Smooth muscle cell (in vitro differentiated cells): ENCODE data around the gene VAT1. TPM values are rescaled to one million over a fixed set of nuclear protein-coding genes. Genes with fewer than 3 reads are reported as not detected.

Source experiments
- DNase-seq: peaks from one replicate; lab custom pipeline; 2025; ENCODE audit not compliant: unreplicated experiment; lab: John Stamatoyannopoulos, UW
- H2AFZ ChIP-seq: fragments of 200-600 bp; sonication (generic); 2 replicates; pipeline ENCODE4 v1.6.0; 2016; ENCODE audit warnings: antibody characterized with exemption, low read depth, mild to moderate bottlenecking
- H3F3A ChIP-seq: fragments of 200-600 bp; sonication (generic); 2 replicates; pipeline ENCODE4 v1.6.0; 2017; ENCODE audit warnings: antibody characterized with exemption, low read depth
- H3K27ac ChIP-seq: fragments of 200-600 bp; sonication (generic); 2 replicates; pipeline ENCODE4 v1.5.1; 2016; ENCODE audit warnings: low read depth, mild to moderate bottlenecking
- H3K27me3 ChIP-seq: fragments of 200-600 bp; sonication (generic); 2 replicates; pipeline ENCODE4 v1.6.1; 2016; ENCODE audit warnings: low read depth, mild to moderate bottlenecking
- H3K36me3 ChIP-seq: fragments of 200-600 bp; sonication (generic); 2 replicates; pipeline ENCODE4 v1.5.1; 2016; ENCODE audit warnings: low read depth
- H3K4me1 ChIP-seq: fragments of 200-600 bp; sonication (generic); 2 replicates; pipeline ENCODE4 v1.5.1; 2016; ENCODE audit warnings: low read depth
- H3K4me2 ChIP-seq: fragments of 200-600 bp; sonication (generic); 2 replicates; pipeline ENCODE4 v1.6.0; 2016; ENCODE audit warnings: mild to moderate bottlenecking
- H3K4me3 ChIP-seq: fragments of 200-600 bp; sonication (generic); 2 replicates; pipeline ENCODE4 v1.5.1; 2016; ENCODE audit warnings: mild to moderate bottlenecking
- H3K79me2 ChIP-seq: fragments of 200-600 bp; sonication (generic); 2 replicates; pipeline ENCODE4 v1.6.0; 2016; ENCODE audit warnings: low read depth, mild to moderate bottlenecking
- H3K9ac ChIP-seq: fragments of 200-600 bp; sonication (generic); 2 replicates; pipeline ENCODE4 v1.6.0; 2016; ENCODE audit warnings: low read depth
- H3K9me3 ChIP-seq: fragments of 200-600 bp; sonication (generic); replicated peaks from 2 replicates; pipeline ENCODE4 v1.5.1; 2016; ENCODE audit warnings: low read depth
- H4K20me1 ChIP-seq: fragments of 200-600 bp; sonication (generic); 2 replicates; pipeline ENCODE4 v1.6.0; 2016; ENCODE audit warnings: low read depth
- CTCF ChIP-seq: fragments of 200-600 bp; sonication (generic); IDR thresholded peaks from 2 replicates; pipeline ENCODE4 v1.5.1; 2017; ENCODE audit warnings: borderline replicate concordance, mild to moderate bottlenecking, antibody characterized with exemption; ENCODE audit not compliant: insufficient read depth, poor library complexity, severe bottlenecking
- WGBS: methylation state at CpG from one replicate; pipeline ENCODE4 v1.1.7; 2016; ENCODE audit warnings: low lambda C conversion rate; 5-methylcytosine and 5-hydroxymethylcytosine counted together
- polyA plus RNA-seq: library from polyadenylated mRNA; unstranded; fragments of >200 nt; fragmentation: Nextera tagmentation; extraction: Ambion mirVana; gene quantifications from 2 replicates; pipeline ENCODE4 v1.2.1, GENCODE V29; 2016
- total RNA-seq: library from RNA; depleted of rRNA; stranded (reverse); fragments of >200 nt; gene quantifications from 2 replicates; pipeline ENCODE4 v1.2.3, GENCODE V29; 2014

VAT1 gene
- total RNA-seq = 146 and 174 TPM in 2 replicates
- polyA plus RNA-seq = 218 and 229 TPM in 2 replicates

- Histone ChIP-seq H3K9me3 (no peaks in the 10 kb centered on the region), H3F3A (peaks cover 8% of the 10 kb centered on the region), H3K27ac (peak within 1 kb of the TSS; percentile 92), H2AFZ (peak within 1 kb of the TSS; percentile 45), H3K4me2 (peak within 1 kb of the TSS; percentile 100), H3K36me3 (no peaks in the 10 kb centered on the region), H4K20me1 (peaks cover 32% of the 10 kb centered on the region), H3K9ac (peak within 1 kb of the TSS; percentile 96), H3K79me2 (peaks cover 29% of the 10 kb centered on the region), H3K4me1 (peaks cover 6% of the 10 kb centered on the region), H3K4me3 (peak within 1 kb of the TSS; percentile 99), H3K27me3 (no peaks in the 10 kb centered on the region)
- no peak for TF ChIP-seq CTCF
- peak; percentile 50 for DNase-seq
- WGBS = 2% methylated on average over 73 of the region's 80 CpGs
Measured at GRCh38 chr17:43021741-43022512, at the start of gene VAT1. Gene VAT1, minus strand, starts transcription at chr17:43022385. Its CDS starts 63 bp downstream, at chr17:43022322.

GRCh38 chr17:43070872-43071271, 48.7 kb upstream of the VAT1 start:
- Histone ChIP-seq H3K4me2 (no peak overlapping the region), H2AFZ (no peak overlapping the region), H3K27me3 (no peaks in the 10 kb centered on the region), H4K20me1 (no peaks in the 10 kb centered on the region), H3F3A (no peaks in the 10 kb centered on the region), H3K9me3 (no peaks in the 10 kb centered on the region), H3K79me2 (no peaks in the 10 kb centered on the region), H3K4me1 (no peaks in the 10 kb centered on the region), H3K27ac (no peak overlapping the region), H3K4me3 (no peak overlapping the region), H3K36me3 (no peaks in the 10 kb centered on the region), H3K9ac (no peak overlapping the region)
- DNase-seq = no peak
- no peak for TF ChIP-seq CTCF
- WGBS = 92% methylated on average over 1 of the region's 1 CpG

GRCh38 chr17:43070257-43070656, 48.1 kb upstream of the VAT1 start:
- Histone ChIP-seq H3K27me3 (no peaks in the 10 kb centered on the region), H3K4me1 (no peaks in the 10 kb centered on the region), H2AFZ (no peak overlapping the region), H3K4me2 (no peak overlapping the region), H3K4me3 (no peak overlapping the region), H3F3A (no peaks in the 10 kb centered on the region), H3K36me3 (no peaks in the 10 kb centered on the region), H3K79me2 (no peaks in the 10 kb centered on the region), H4K20me1 (no peaks in the 10 kb centered on the region), H3K9ac (no peak overlapping the region), H3K9me3 (no peaks in the 10 kb centered on the region), H3K27ac (no peak overlapping the region)
- DNase-seq = no peak
- 96% methylated on average over 1 of the region's 1 CpG for WGBS
- no peak for TF ChIP-seq CTCF
